Tibial artery (tissue), 4 donors: ENCODE data around the gene PSMB10.
A peak's percentile ranks its signal among the peaks of the same experiment; 100 is the strongest.

Experiments
- DNase-seq, 2 donors: peaks; one replicate each; pipeline ENCODE4 v3.0.0-alpha.2; 2019
- H3K27ac ChIP-seq, 2 donors: fragments of 200-600 bp; sonication (generic) in 1 of 2; 1 replicate in 1 of 2; 2 replicates in 1 of 2; pipeline ENCODE4 v1.5.1; 2018 to 2019; ENCODE audit warnings: mild to moderate bottlenecking in 1 of 2
- H3K27me3 ChIP-seq, 2 donors: fragments of 200-600 bp; sonication (generic) in 1 of 2; one replicate each; pipeline versions ENCODE4 v1.5.1 to v1.6.0; 2016 to 2019
- H3K36me3 ChIP-seq, 3 donors: fragments of 200-600 bp; sonication (generic) in 2 of 3; one replicate each; pipeline ENCODE4 v1.5.1; 2016 to 2019; ENCODE audit warnings: mild to moderate bottlenecking in 2 of 3
- H3K4me1 ChIP-seq, 4 donors: fragments of 200-600 bp; sonication (generic) in 2 of 4; 1 replicate in 3 of 4; 2 replicates in 1 of 4; pipeline ENCODE4 v1.5.1; 2016 to 2019
- H3K4me3 ChIP-seq, 2 donors: fragments of 200-600 bp; sonication (generic) in 1 of 2; 1 replicate in 1 of 2; 2 replicates in 1 of 2; pipeline ENCODE4 v1.5.1; 2018 to 2019; ENCODE audit warnings: mild to moderate bottlenecking in 2 of 2
- H3K9me3 ChIP-seq, 3 donors: fragments of 200-600 bp; sonication (generic) in 1 of 3; one replicate each; pipeline ENCODE4 v1.5.1; 2016 to 2019
- intact Hi-C: fragments of 100-400 bp; cut with DNase I; formaldehyde crosslinking; loops from one replicate; pipeline ENCODE4 v1.15.0; 2023; ENCODE audit warnings: low total_unique reads
- TF ChIP-seq, protein P1 (sequence below), 2 experiments: fragments of 200-600 bp in 1 of 2; fragments of 450-650 bp in 1 of 2; IDR thresholded peaks; one replicate each; pipeline ENCODE4 v1.5.1; 2017 to 2019; ENCODE audit warnings: antibody characterized with exemption in 2 of 2, mild to moderate bottlenecking in 1 of 2, moderate library complexity in 1 of 2

PSMB10 gene

DNA sequence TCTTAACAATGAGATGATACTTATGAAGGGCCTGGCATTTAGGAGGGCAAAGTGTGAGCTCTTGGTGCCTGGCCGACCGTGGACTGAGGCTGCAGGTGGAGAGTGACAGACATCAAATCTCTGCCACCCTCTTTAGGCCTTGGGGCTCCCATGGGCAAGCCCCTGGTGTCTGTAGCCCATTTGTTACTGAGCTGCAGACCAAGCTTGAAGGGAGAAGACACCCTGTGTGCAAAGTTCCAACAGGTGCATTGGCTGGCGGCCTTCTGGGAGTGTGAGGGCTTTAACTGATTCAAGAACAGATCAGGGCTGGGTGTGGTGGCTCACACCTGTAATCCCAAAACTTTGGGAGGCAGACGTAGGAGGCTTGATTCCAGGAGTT is 4.2 kb downstream of the PSMB10 start:
- DNase-seq: no peak
- intact Hi-C loops: no loop called here
- Histone ChIP-seq H3K4me3 (no peak overlapping the region), H3K4me1 (peaks cover 0 to 24% (median 17%) of the 10 kb centered on the region in 4 donors), H3K36me3 (peaks cover 6 to 57% (median 31%) of the 10 kb centered on the region in 3 donors), H3K27ac (no peak overlapping the region), H3K9me3 (no peaks in the 10 kb centered on the region), H3K27me3 (no peaks in the 10 kb centered on the region)
- TF ChIP-seq, protein P1, sequence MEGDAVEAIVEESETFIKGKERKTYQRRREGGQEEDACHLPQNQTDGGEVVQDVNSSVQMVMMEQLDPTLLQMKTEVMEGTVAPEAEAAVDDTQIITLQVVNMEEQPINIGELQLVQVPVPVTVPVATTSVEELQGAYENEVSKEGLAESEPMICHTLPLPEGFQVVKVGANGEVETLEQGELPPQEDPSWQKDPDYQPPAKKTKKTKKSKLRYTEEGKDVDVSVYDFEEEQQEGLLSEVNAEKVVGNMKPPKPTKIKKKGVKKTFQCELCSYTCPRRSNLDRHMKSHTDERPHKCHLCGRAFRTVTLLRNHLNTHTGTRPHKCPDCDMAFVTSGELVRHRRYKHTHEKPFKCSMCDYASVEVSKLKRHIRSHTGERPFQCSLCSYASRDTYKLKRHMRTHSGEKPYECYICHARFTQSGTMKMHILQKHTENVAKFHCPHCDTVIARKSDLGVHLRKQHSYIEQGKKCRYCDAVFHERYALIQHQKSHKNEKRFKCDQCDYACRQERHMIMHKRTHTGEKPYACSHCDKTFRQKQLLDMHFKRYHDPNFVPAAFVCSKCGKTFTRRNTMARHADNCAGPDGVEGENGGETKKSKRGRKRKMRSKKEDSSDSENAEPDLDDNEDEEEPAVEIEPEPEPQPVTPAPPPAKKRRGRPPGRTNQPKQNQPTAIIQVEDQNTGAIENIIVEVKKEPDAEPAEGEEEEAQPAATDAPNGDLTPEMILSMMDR (IDR thresholded peaks at IDR 0.05): no peak

DNA sequence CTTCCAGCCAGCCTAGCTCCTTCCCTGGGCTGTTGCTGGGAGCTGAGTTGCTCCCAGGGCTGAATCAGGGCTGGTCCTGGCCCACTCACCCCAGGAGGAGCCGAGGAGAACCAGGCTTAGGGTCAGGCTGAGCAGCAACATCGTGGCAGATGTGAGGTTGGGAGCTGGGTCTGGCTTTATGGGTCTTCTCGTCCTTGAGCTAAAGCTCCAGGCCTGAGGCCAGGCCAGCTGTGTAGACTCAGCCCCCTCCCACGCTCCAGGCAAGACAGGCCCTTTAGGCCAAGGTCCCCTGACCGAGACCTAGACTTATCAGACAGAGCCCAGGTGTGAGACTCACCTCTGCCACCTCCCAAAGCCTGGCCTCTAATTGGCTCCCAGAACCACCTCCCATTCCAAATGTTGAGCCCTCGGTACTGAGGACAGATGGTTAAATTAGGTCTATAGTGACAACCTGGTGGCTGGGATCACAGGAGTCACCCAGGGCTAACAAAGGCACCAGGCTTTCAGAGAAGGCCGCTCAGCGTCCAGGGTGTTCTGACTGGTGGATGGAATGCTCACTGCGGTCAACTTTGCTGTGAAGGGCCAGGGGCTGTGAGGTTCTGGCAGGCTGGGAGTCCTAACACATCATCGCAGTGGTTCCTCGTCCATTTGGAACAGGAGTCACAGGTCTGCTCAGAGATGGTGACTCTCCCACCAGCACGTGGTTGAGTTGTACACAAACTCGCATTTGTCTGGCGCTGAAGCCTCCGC is 4.8 kb downstream of the PSMB10 start, which contains the start of gene CTRL:
Gene CTRL (minus strand): TSS at position 151 of the 750 bp plus-strand sequence. CDS start 10 bp downstream, at position 141.
- H3K9me3 ChIP-seq: no peaks in the 10 kb centered on the region
- H3K4me1 ChIP-seq: peaks cover 0 to 23% (median 15%) of the 10 kb centered on the region in 4 donors
- H3K27ac ChIP-seq: no peak within 1 kb of the TSS
- TF ChIP-seq, protein P1 (IDR thresholded peaks at IDR 0.05): no peak
- H3K36me3 ChIP-seq: peaks cover 6 to 63% (median 35%) of the 10 kb centered on the region in 3 donors
- intact Hi-C loops: no loop called here
- no peak within 1 kb of the TSS for H3K4me3 ChIP-seq
- DNase-seq: no peak
- H3K27me3 ChIP-seq: no peaks in the 10 kb centered on the region

DNA sequence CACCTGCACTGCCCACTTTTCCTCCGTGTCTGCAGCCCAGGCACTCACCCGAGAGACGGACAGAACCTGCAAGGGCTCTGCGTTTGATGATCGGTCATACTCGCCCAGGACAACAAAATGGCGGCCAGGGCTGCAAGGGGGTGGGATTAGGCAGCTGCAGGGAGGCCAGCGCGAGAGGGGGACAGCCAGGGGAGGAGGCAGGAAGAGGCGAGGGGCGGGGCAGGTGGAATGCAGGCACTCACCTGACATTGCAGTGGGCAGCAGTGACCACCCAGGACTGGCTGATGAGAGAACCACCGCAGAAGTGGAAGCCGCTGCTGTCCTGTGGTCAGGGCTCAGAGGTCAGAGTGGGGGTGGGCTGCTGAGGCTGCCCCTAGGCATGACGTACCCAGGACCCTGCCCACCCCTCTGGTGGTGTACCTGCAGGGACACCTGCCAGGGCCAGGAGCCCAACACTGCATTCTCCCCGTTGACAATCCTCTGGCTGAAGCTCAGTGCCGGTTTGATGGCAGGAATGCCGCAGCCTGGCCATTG is 5.9 kb downstream of the PSMB10 start:
- TF ChIP-seq, protein P1 (IDR thresholded peaks at IDR 0.05): no peak
- H3K27ac ChIP-seq: no peak overlapping the region
- intact Hi-C loops: no loop called here
- peaks cover 6 to 64% (median 35%) of the 10 kb centered on the region in 3 donors for H3K36me3 ChIP-seq
- no peaks in the 10 kb centered on the region for H3K27me3 ChIP-seq
- no peaks in the 10 kb centered on the region for H3K9me3 ChIP-seq
- H3K4me1 ChIP-seq: peaks cover 0 to 32% (median 25%) of the 10 kb centered on the region in 4 donors
- H3K4me3 ChIP-seq: no peak overlapping the region
- no peak for DNase-seq

DNA sequence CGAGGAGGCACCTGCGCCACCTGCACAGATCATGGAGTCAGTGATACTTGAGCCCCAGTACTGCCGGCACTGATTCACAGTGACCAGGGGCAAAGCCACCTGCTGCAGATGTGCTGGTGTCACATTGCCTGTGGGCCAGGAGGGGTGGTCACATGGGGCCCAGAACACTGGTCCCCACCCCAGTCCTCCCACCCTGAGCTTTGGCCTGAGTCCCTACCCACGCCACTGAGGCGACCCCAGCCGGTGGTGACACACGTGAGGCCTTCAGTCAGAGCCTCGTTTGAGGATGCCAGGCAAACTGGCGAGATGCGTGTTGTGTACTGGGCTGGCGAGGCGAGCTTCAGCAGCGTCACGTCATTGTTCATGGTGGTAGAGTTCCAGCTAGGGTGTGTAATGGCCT is 6.5 kb downstream of the PSMB10 start:
- no peak for DNase-seq
- peaks cover 0 to 35% (median 28%) of the 10 kb centered on the region in 4 donors for H3K4me1 ChIP-seq
- H3K9me3 ChIP-seq: no peaks in the 10 kb centered on the region
- TF ChIP-seq, protein P1 (IDR thresholded peaks at IDR 0.05): no peak
- no peaks in the 10 kb centered on the region for H3K27me3 ChIP-seq
- H3K4me3 ChIP-seq: no peak overlapping the region
- peaks cover 6 to 64% (median 35%) of the 10 kb centered on the region in 3 donors for H3K36me3 ChIP-seq
- no peak overlapping the region for H3K27ac ChIP-seq
- intact Hi-C loops: no loop called here

DNA sequence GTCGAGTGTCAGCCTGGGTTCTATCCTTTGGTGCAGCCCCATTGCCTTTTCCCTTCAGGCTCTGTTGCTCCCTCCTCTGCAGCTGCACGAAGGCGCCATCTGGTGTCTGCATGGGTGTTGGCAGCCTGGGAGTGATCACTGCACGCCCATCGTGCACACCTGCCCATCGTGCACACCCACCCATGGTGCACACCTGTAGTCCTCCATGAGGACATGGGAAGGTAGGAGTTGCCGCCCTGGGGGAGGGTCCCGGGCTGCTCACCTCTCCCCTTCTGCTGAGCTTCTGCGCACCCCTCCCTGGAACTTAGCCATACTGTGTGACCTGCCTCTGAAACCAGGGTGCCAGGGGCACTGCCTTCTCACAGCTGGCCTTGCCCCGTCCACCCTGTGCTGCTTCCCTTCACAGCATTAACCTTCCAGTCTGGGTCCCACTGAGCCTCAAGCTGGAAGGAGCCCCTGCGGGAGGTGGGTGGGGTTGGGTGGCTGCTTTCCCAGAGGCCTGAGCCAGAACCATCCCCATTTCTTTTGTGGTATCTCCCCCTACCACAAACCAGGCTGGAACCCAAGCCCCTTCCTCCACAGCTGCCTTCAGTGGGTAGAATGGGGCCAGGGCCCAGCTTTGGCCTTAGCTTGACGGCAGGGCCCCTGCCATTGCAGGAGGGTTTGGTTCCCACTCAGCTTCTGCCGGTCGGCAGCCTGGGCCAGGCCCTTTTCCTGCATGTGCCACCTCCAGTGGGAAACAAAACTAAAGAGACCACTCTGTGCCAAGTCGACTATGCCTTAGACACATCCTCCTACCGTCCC is 7.9 kb downstream of the PSMB10 start:
- H3K9me3 ChIP-seq: no peaks in the 10 kb centered on the region
- TF ChIP-seq, protein P1 (IDR thresholded peaks at IDR 0.05): peak; percentile 88 to 95
- intact Hi-C loops: loop anchor here (2.0 to 10.0 kb wide), 4 partner anchors 46 to 254 kb away; no protein-coding TSS in a partner anchor
- peaks cover 0 to 29% (median 23%) of the 10 kb centered on the region in 4 donors for H3K4me1 ChIP-seq
- no peak overlapping the region for H3K27ac ChIP-seq
- no peaks in the 10 kb centered on the region for H3K27me3 ChIP-seq
- DNase-seq: peak in 1 of 2 donors; percentile 69
- H3K36me3 ChIP-seq: peaks cover 6 to 57% (median 35%) of the 10 kb centered on the region in 3 donors
- H3K4me3 ChIP-seq: no peak overlapping the region
